ENCODE data around the gene KCNAB2. TPM values are rescaled to one million over a fixed set of nuclear protein-coding genes. Genes with fewer than 3 reads are reported as not detected.

The KCNAB2 gene
- total and polyA plus RNA-seq, 2 donors (not counting 1 experiment from before 2014, with no cell fraction given): 90.7 to 143 TPM

- no peak overlapping the region for H3K9ac ChIP-seq (ENCODE audit: low read length)
- no peak overlapping the region for H3K27ac Mint-ChIP-seq
- H3K9me3 ChIP-seq (ENCODE audit: control extremely low read depth in 1 of 3, control insufficient read depth in 2 of 3, insufficient read depth in 1 of 3, low read length in 2 of 3): no peaks in the 10 kb centered on the region
- H3K4me3 ChIP-seq (ENCODE audit: control extremely low read depth in 1 of 5, extremely low read depth in 1 of 5, insufficient read depth in 1 of 5, low read depth in 2 of 5, low read length in 4 of 5): no peak overlapping the region
- peaks cover 71% of the 10 kb centered on the region for H3K79me2 ChIP-seq (ENCODE audit: control insufficient read depth, insufficient read depth, low read length)
- H3K4me1 ChIP-seq (ENCODE audit: control insufficient read depth in 2 of 2, insufficient read depth in 2 of 2, low read length in 2 of 2): no peaks in the 10 kb centered on the region
- ATAC-seq (ENCODE audit: low read depth) (no peak), DNase-seq (no peak)
- H3K27me3 Mint-ChIP-seq: no peaks in the 10 kb centered on the region
- H3K4me3 Mint-ChIP-seq: no peak overlapping the region
- no peak overlapping the region for H3K27ac ChIP-seq (ENCODE audit: low read length in 2 of 2)
- H3K9me3 Mint-ChIP-seq (ENCODE audit: insufficient read depth): no peaks in the 10 kb centered on the region
- ChIA-PET POLR2A (no interaction called here), CTCF (no interaction called here)
- H3K36me3 ChIP-seq (replicated peaks in 1 of 2; ENCODE audit: control extremely low read depth in 1 of 2, control insufficient read depth in 1 of 2, extremely low read depth in 1 of 2, insufficient read depth in 2 of 2, low read length in 1 of 2): no peaks in the 10 kb centered on the region
- no peak for TF ChIP-seq CTCF (IDR thresholded peaks at IDR 0.05)
- TF ChIP-seq EZH2 (IDR thresholded peaks at IDR 0.05; ENCODE audit: borderline replicate concordance, insufficient read depth, low read depth, low read length, poor library complexity, severe bottlenecking): no peak
- peaks cover 39% of the 10 kb centered on the region for H4K20me1 ChIP-seq (ENCODE audit: control insufficient read depth, insufficient read depth, low read length, poor library complexity, severe bottlenecking)
- intact Hi-C loops (cut with micrococcal nuclease): no loop called here
- 98% methylated on average over 17 of the region's 17 CpGs for WGBS (ENCODE audit: insufficient coverage)
- H3K4me2 ChIP-seq (replicated peaks; ENCODE audit: low read depth, low read length, poor library complexity, severe bottlenecking): no peak overlapping the region
- no peaks in the 10 kb centered on the region for H3K27me3 ChIP-seq (replicated peaks in 1 of 4; ENCODE audit: control extremely low read depth in 1 of 4, control insufficient read depth in 3 of 4, insufficient read depth in 4 of 4, low read length in 3 of 4)
- no peaks in the 10 kb centered on the region for H3K4me1 Mint-ChIP-seq
- H2AFZ ChIP-seq (ENCODE audit: insufficient read depth, low read depth, low read length, poor library complexity, severe bottlenecking): no peak overlapping the region
Observed at GRCh38 chr1:6000444-6001288, 45.0 kb upstream of the KCNAB2 start.

GRCh38 chr1:6001992-6002576 is 43.6 kb upstream of the KCNAB2 start:
- H3K4me3 Mint-ChIP-seq: no peak overlapping the region
- Histone ChIP-seq H4K20me1 (ENCODE audit: control insufficient read depth, insufficient read depth, low read length, poor library complexity, severe bottlenecking) (peaks cover 39% of the 10 kb centered on the region), H3K9ac (ENCODE audit: low read length) (no peak overlapping the region), H2AFZ (ENCODE audit: insufficient read depth, low read depth, low read length, poor library complexity, severe bottlenecking) (no peak overlapping the region), H3K4me3 (ENCODE audit: control extremely low read depth in 1 of 5, extremely low read depth in 1 of 5, insufficient read depth in 1 of 5, low read depth in 2 of 5, low read length in 4 of 5) (no peak overlapping the region), H3K4me2 (replicated peaks; ENCODE audit: low read depth, low read length, poor library complexity, severe bottlenecking) (no peak overlapping the region), H3K9me3 (ENCODE audit: control extremely low read depth in 1 of 3, control insufficient read depth in 2 of 3, insufficient read depth in 1 of 3, low read length in 2 of 3) (no peaks in the 10 kb centered on the region), H3K27ac (ENCODE audit: low read length in 2 of 2) (no peak overlapping the region), H3K79me2 (ENCODE audit: control insufficient read depth, insufficient read depth, low read length) (peaks cover 57% of the 10 kb centered on the region), H3K27me3 (replicated peaks in 1 of 4; ENCODE audit: control extremely low read depth in 1 of 4, control insufficient read depth in 3 of 4, insufficient read depth in 4 of 4, low read length in 3 of 4) (no peaks in the 10 kb centered on the region), H3K4me1 (ENCODE audit: control insufficient read depth in 2 of 2, insufficient read depth in 2 of 2, low read length in 2 of 2) (no peaks in the 10 kb centered on the region), H3K36me3 (replicated peaks in 1 of 2; ENCODE audit: control extremely low read depth in 1 of 2, control insufficient read depth in 1 of 2, extremely low read depth in 1 of 2, insufficient read depth in 2 of 2, low read length in 1 of 2) (no peaks in the 10 kb centered on the region)
- H3K27ac Mint-ChIP-seq: no peak overlapping the region
- intact Hi-C loops (cut with micrococcal nuclease): no loop called here
- POLR2A ChIA-PET: no interaction called here
- CTCF ChIA-PET: no interaction called here
- no peak for ATAC-seq (ENCODE audit: low read depth)
- no peaks in the 10 kb centered on the region for H3K27me3 Mint-ChIP-seq
- H3K4me1 Mint-ChIP-seq: peaks cover 5% of the 10 kb centered on the region
- 58% methylated on average over 13 of the region's 13 CpGs for WGBS (ENCODE audit: insufficient coverage)
- TF ChIP-seq CTCF (IDR thresholded peaks at IDR 0.05) (no peak), EZH2 (IDR thresholded peaks at IDR 0.05; ENCODE audit: borderline replicate concordance, insufficient read depth, low read depth, low read length, poor library complexity, severe bottlenecking) (no peak)
- no peaks in the 10 kb centered on the region for H3K9me3 Mint-ChIP-seq (ENCODE audit: insufficient read depth)
- no peak for DNase-seq
